ENCODE data around the gene SRC. TPM values are rescaled to one million over a fixed set of nuclear protein-coding genes. Genes with fewer than 3 reads are reported as not detected.
"Not testable (repeated sequence)": the region's sequence is repeated elsewhere in the genome, so short reads cannot be mapped to it uniquely, and the experiment has no call there.

SRC gene
- total and polyA plus RNA-seq, 8 donors = 37.4 to 93.0 (median 71.5) TPM

- ATAC-seq = no peak
- H3K4me1 ChIP-seq = peaks cover 0 to 18% of the 10 kb centered on the region in 2 donors
- TF ChIP-seq CTCF (IDR thresholded peaks at IDR 0.05) = no peak
Measured at GRCh38 chr20:37364927-37365272, 19.0 kb downstream of the SRC start.

GRCh38 chr20:37365760-37366638 is 20.1 kb downstream of the SRC start:
- peaks cover 0 to 4% of the 10 kb centered on the region in 2 donors for H3K36me3 ChIP-seq
- intact Hi-C loops (cut with DNase I) = no loop called here
- ATAC-seq (peak; percentile 57), DNase-seq (peak in 1 of 4 donors; percentile 10)
- H3K9me3 ChIP-seq = no peaks in the 10 kb centered on the region
- TF ChIP-seq CTCF (IDR thresholded peaks at IDR 0.05) = no peak
- no peak overlapping the region for H3K4me3 ChIP-seq
- H3K27ac ChIP-seq = peak overlapping the region in 1 of 2 donors; percentile 59
- no peaks in the 10 kb centered on the region for H3K27me3 ChIP-seq
- peaks cover 0 to 18% of the 10 kb centered on the region in 2 donors for H3K4me1 ChIP-seq

More at GRCh38 chr20:37364927-37365272, 19.0 kb downstream of the SRC start:
- no peaks in the 10 kb centered on the region for H3K9me3 ChIP-seq
- peak in 1 of 4 donors; percentile 22 for DNase-seq
- intact Hi-C loops (cut with DNase I) = no loop called here
- no peak overlapping the region for H3K27ac ChIP-seq
- H3K4me3 ChIP-seq = no peak overlapping the region
- H3K27me3 ChIP-seq = no peaks in the 10 kb centered on the region
- peaks cover 0 to 4% of the 10 kb centered on the region in 2 donors for H3K36me3 ChIP-seq

DNA sequence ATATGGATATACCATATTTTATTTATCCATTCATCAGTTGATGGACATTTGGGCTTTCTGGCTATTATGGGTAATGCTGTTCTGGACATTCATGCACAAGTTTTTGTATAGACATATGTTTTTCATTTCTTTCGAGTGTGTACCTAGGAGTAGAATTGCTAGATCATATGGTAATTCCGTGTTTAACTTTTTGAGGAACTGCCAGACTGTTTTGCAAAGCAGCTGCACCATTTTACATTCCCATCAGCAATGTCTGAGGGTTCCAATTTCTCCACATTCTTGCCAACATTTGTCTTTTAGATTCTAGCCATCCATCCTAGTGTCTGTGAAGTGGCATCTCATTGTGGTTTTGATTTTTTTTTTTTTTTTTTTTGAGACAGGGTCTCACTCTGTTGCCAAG is 20.8 kb downstream of the SRC start:
- no peaks in the 10 kb centered on the region for H3K9me3 ChIP-seq
- peaks cover 0 to 18% of the 10 kb centered on the region in 2 donors for H3K4me1 ChIP-seq

GRCh38 chr20:37369846-37370245 is 23.9 kb downstream of the SRC start:
- no peak overlapping the region for H3K27ac ChIP-seq
- H3K9me3 ChIP-seq = no peaks in the 10 kb centered on the region
- intact Hi-C loops (cut with DNase I) = no loop called here

More for the DNA sequence above, 20.8 kb downstream of the SRC start:
- H3K27me3 ChIP-seq = no peaks in the 10 kb centered on the region
- peaks cover 0 to 4% of the 10 kb centered on the region in 2 donors for H3K36me3 ChIP-seq
- ATAC-seq (no peak), DNase-seq (no peak)
- H3K4me3 ChIP-seq = no peak overlapping the region
- intact Hi-C loops (cut with DNase I) = no loop called here
- peak overlapping the region in 1 of 2 donors; percentile 59 for H3K27ac ChIP-seq
- TF ChIP-seq CTCF (IDR thresholded peaks at IDR 0.05) = no peak

GRCh38 chr20:37371845-37372244 is 25.9 kb downstream of the SRC start:
- ATAC-seq; intact Hi-C loops (cut with DNase I); H3K27me3 ChIP-seq; H3K9me3 ChIP-seq; H3K4me3 ChIP-seq; H3K27ac ChIP-seq; H3K36me3 ChIP-seq; H3K4me1 ChIP-seq: not testable (repeated sequence)
- peak in 2 of 4 donors; percentile 10 to 36 for DNase-seq

More at GRCh38 chr20:37369846-37370245, 23.9 kb downstream of the SRC start:
- DNase-seq = peak in 1 of 4 donors; percentile 4
- ATAC-seq = no peak
- Histone ChIP-seq H3K27me3 (no peaks in the 10 kb centered on the region), H3K36me3 (peaks cover 0 to 4% of the 10 kb centered on the region in 2 donors), H3K4me1 (peaks cover 0 to 18% of the 10 kb centered on the region in 2 donors), H3K4me3 (no peak overlapping the region)
- no peak for TF ChIP-seq CTCF (IDR thresholded peaks at IDR 0.05)
